AG10803 (cell line): ENCODE measurements around the gene KIAA0753.

Source experiments
- DNase-seq: peaks from one replicate; pipeline ENCODE4 v3.0.0; 2010; ENCODE audit warnings: low read depth
- H3K4me3 ChIP-seq: 2 replicates; pipeline ENCODE4 v1.5.1; 2011; ENCODE audit warnings: mild to moderate bottlenecking, low read length, control low read depth
- CTCF ChIP-seq: conservative IDR thresholded peaks from 2 replicates; pipeline ENCODE4 v1.5.1; 2011; ENCODE audit warnings: mild to moderate bottlenecking, low read length, control low read depth, inconsistent platforms

Gene KIAA0753

GRCh38 chr17:6633263-6633662, 7.2 kb downstream of the KIAA0753 start:
- TF ChIP-seq CTCF = no peak

GRCh38 chr17:6632530-6632929, 8.0 kb downstream of the KIAA0753 start:
- DNase-seq = no peak
- no peak overlapping the region for H3K4me3 ChIP-seq
- no peak for TF ChIP-seq CTCF

More at GRCh38 chr17:6633263-6633662, 7.2 kb downstream of the KIAA0753 start:
- DNase-seq = no peak
- no peak overlapping the region for H3K4me3 ChIP-seq

- no peak for DNase-seq
- no peak for TF ChIP-seq CTCF
- no peak overlapping the region for H3K4me3 ChIP-seq
These were observed 10.1 kb downstream of the KIAA0753 start for GRCh38 chr17:6630390-6630789.

- no peak for TF ChIP-seq CTCF
- DNase-seq = peak; percentile 21
- H3K4me3 ChIP-seq = no peak overlapping the region
These were observed 13.5 kb downstream of the KIAA0753 start for GRCh38 chr17:6627019-6627418.

GRCh38 chr17:6626616-6627015, 13.9 kb downstream of the KIAA0753 start:
- no peak for DNase-seq
- no peak overlapping the region for H3K4me3 ChIP-seq
- no peak for TF ChIP-seq CTCF

- DNase-seq = no peak
- no peak overlapping the region for H3K4me3 ChIP-seq
- no peak for TF ChIP-seq CTCF
These were observed 16.6 kb downstream of the KIAA0753 start for GRCh38 chr17:6623941-6624340.

- no peak for TF ChIP-seq CTCF
- no peak for DNase-seq
- no peak overlapping the region for H3K4me3 ChIP-seq
These were observed 29.3 kb downstream of the KIAA0753 start for GRCh38 chr17:6611231-6611630.
